DND-41 (cell line): Measurements from ENCODE around the gene FAM9C.

Source experiments
- EZH2 ChIP-seq: IDR thresholded peaks from 3 replicates; pipeline ENCODE4 v1.6.1; 2012; ENCODE audit warnings: borderline replicate concordance, low read depth, mild to moderate bottlenecking, moderate library complexity, low read length, inconsistent platforms; ENCODE audit not compliant: severe bottlenecking
- TF ChIP-seq, protein P1 (sequence below): IDR thresholded peaks from 2 replicates; pipeline ENCODE4 v1.5.1; 2012; ENCODE audit warnings: borderline replicate concordance, low read length, moderate library complexity, mild to moderate bottlenecking; ENCODE audit not compliant: poor library complexity, severe bottlenecking; ENCODE audit errors: extremely low read depth

DNA sequence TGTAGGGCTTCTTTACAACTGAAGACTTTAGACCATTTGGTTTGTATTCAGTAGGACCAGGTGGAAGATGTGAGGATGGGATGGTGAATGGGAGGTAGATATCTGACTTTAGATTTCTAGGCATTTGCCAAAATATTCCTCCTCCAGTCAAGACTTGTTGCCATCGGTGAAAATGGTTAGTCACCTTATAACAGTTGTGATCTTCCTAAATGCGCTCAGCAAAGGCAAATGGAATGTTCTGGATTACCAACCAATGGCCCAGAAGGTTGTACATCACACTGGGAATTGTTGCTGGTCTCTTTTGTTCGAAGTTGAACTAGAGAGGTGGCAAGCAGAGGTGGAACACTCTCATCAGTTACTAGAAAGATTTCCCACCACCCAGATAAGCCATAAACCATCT, 35.6 kb downstream of the FAM9C start:
- TF ChIP-seq, protein P1, sequence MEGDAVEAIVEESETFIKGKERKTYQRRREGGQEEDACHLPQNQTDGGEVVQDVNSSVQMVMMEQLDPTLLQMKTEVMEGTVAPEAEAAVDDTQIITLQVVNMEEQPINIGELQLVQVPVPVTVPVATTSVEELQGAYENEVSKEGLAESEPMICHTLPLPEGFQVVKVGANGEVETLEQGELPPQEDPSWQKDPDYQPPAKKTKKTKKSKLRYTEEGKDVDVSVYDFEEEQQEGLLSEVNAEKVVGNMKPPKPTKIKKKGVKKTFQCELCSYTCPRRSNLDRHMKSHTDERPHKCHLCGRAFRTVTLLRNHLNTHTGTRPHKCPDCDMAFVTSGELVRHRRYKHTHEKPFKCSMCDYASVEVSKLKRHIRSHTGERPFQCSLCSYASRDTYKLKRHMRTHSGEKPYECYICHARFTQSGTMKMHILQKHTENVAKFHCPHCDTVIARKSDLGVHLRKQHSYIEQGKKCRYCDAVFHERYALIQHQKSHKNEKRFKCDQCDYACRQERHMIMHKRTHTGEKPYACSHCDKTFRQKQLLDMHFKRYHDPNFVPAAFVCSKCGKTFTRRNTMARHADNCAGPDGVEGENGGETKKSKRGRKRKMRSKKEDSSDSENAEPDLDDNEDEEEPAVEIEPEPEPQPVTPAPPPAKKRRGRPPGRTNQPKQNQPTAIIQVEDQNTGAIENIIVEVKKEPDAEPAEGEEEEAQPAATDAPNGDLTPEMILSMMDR, result no peak
- TF ChIP-seq EZH2, result no peak
